Cardiac muscle cell (in vitro differentiated cells and primary cell): ENCODE data around the gene PNMA1. TPM values are rescaled to one million over a fixed set of nuclear protein-coding genes. Genes with fewer than 3 reads are reported as not detected.

Source experiments
- DNase-seq, 2 donors: peaks; one replicate each; pipeline versions ENCODE4 v3.0.0 to v3.0.0-alpha.2; 2010 to 2017; ENCODE audit warnings: low read depth in 1 of 2, low spot score in 1 of 2
- H3K27ac ChIP-seq: fragments of 200-600 bp; sonication (generic); 2 replicates; pipeline ENCODE4 v1.5.1; 2016
- H3K27me3 ChIP-seq: fragments of 200-600 bp; sonication (generic); 2 replicates; pipeline ENCODE4 v1.6.0; 2016; ENCODE audit warnings: control low read depth
- H3K36me3 ChIP-seq: fragments of 200-600 bp; sonication (generic); 2 replicates; pipeline ENCODE4 v1.5.1; 2016; ENCODE audit warnings: control low read depth
- H3K4me1 ChIP-seq: fragments of 200-600 bp; sonication (generic); 2 replicates; pipeline ENCODE4 v1.8.1; 2017; ENCODE audit warnings: low read depth, mild to moderate bottlenecking, mixed run types
- H3K4me3 ChIP-seq: fragments of 200-600 bp; sonication (generic); 2 replicates; pipeline ENCODE4 v1.5.1; 2016; ENCODE audit warnings: mild to moderate bottlenecking
- H3K9me3 ChIP-seq: fragments of 200-600 bp; sonication (generic); 2 replicates; pipeline ENCODE4 v1.5.1; 2017; ENCODE audit warnings: low read depth, mild to moderate bottlenecking, control low read depth
- CTCF ChIP-seq: IDR thresholded peaks from 2 replicates; pipeline ENCODE4 v1.5.1; 2012; ENCODE audit warnings: low read depth, mild to moderate bottlenecking, low read length
- polyA plus RNA-seq: library from polyadenylated mRNA; unstranded; fragments of >200 nt; fragmentation: Nextera tagmentation; extraction: Ambion mirVana; gene quantifications from 2 replicates; pipeline ENCODE4 v1.2.1, GENCODE V29; 2016
- total RNA-seq: library from RNA; depleted of rRNA; stranded (reverse); fragments of >200 nt; gene quantifications from 2 replicates; pipeline ENCODE4 v1.2.3, GENCODE V29; 2016

Gene PNMA1
- total and polyA plus RNA-seq, 2 experiments from 2014 or later, result 39.9 to 77.4 TPM

- no peak for TF ChIP-seq CTCF
- no peaks in the 10 kb centered on the region for H3K27me3 ChIP-seq
- no peaks in the 10 kb centered on the region for H3K4me1 ChIP-seq
- no peak for DNase-seq
- peaks cover 17% of the 10 kb centered on the region for H3K36me3 ChIP-seq
- no peaks in the 10 kb centered on the region for H3K9me3 ChIP-seq
- H3K4me3 ChIP-seq, result no peak overlapping the region
- H3K27ac ChIP-seq, result no peak overlapping the region
These were observed 17.8 kb upstream of the PNMA1 start for GRCh38 chr14:73732006-73732405.

GRCh38 chr14:73731111-73731510 lies 16.9 kb upstream of the PNMA1 start:
- DNase-seq, result no peak
- H3K27me3 ChIP-seq, result no peaks in the 10 kb centered on the region
- H3K9me3 ChIP-seq, result no peaks in the 10 kb centered on the region
- TF ChIP-seq CTCF, result no peak
- H3K4me3 ChIP-seq, result no peak overlapping the region
- H3K4me1 ChIP-seq, result peaks cover 8% of the 10 kb centered on the region
- no peak overlapping the region for H3K27ac ChIP-seq
- H3K36me3 ChIP-seq, result peaks cover 13% of the 10 kb centered on the region

- Histone ChIP-seq H3K27me3 (no peaks in the 10 kb centered on the region), H3K4me1 (peaks cover 8% of the 10 kb centered on the region), H3K4me3 (no peak overlapping the region), H3K36me3 (peaks cover 11% of the 10 kb centered on the region), H3K9me3 (no peaks in the 10 kb centered on the region), H3K27ac (no peak overlapping the region)
- no peak for DNase-seq
- no peak for TF ChIP-seq CTCF
These were observed 15.5 kb upstream of the PNMA1 start for GRCh38 chr14:73729556-73730265.

- Histone ChIP-seq H3K27ac (no peak overlapping the region), H3K4me3 (no peak overlapping the region), H3K9me3 (no peaks in the 10 kb centered on the region), H3K36me3 (peaks cover 12% of the 10 kb centered on the region), H3K27me3 (no peaks in the 10 kb centered on the region), H3K4me1 (peaks cover 8% of the 10 kb centered on the region)
- TF ChIP-seq CTCF, result peak; percentile 96
- DNase-seq, result peak; percentile 86 to 88
These were observed 14.6 kb upstream of the PNMA1 start for GRCh38 chr14:73728717-73729330.

- H3K9me3 ChIP-seq, result no peaks in the 10 kb centered on the region
- H3K27ac ChIP-seq, result no peak overlapping the region
- no peak for TF ChIP-seq CTCF
- H3K36me3 ChIP-seq, result peaks cover 27% of the 10 kb centered on the region
- peaks cover 8% of the 10 kb centered on the region for H3K4me1 ChIP-seq
- H3K4me3 ChIP-seq, result no peak overlapping the region
- no peaks in the 10 kb centered on the region for H3K27me3 ChIP-seq
- DNase-seq, result no peak
These were observed 13.0 kb upstream of the PNMA1 start for GRCh38 chr14:73727166-73727565.
